GM23338 (cell line): ENCODE measurements around the gene SMYD3. TPM values are rescaled to one million over a fixed set of nuclear protein-coding genes. Genes with fewer than 3 reads are reported as not detected.

ENCODE experiments used
- ATAC-seq: fragments of 200-7000 bp; cut with Tn5 transposase; 3 replicates; pipeline ENCODE4 v1.9.1; 2020
- DNase-seq: peaks from one replicate; pipeline ENCODE4 v3.0.0-alpha.2; 2015; ENCODE audit warnings: low spot score
- H2AFZ ChIP-seq: fragments of 200-600 bp; sonication (generic); 2 replicates; pipeline ENCODE4 v1.8.0; 2016; ENCODE audit warnings: antibody characterized with exemption, mild to moderate bottlenecking, moderate library complexity
- H3F3A ChIP-seq: fragments of 200-600 bp; sonication (generic); replicated peaks from 2 replicates; pipeline ENCODE4 v1.8.0; 2017; ENCODE audit warnings: antibody characterized with exemption, mixed run types, low read depth
- H3K27ac ChIP-seq: fragments of 200-600 bp; sonication (generic); 2 replicates; pipeline ENCODE4 v1.6.1; 2016; ENCODE audit warnings: low read depth
- H3K27me3 ChIP-seq: fragments of 200-600 bp; sonication (generic); 2 replicates; pipeline ENCODE4 v1.8.0; 2016; ENCODE audit warnings: mild to moderate bottlenecking, mixed run types, moderate library complexity; ENCODE audit not compliant: insufficient read depth
- H3K36me3 ChIP-seq: fragments of 200-600 bp; sonication (generic); 2 replicates; pipeline ENCODE4 v1.8.0; 2016; ENCODE audit warnings: mild to moderate bottlenecking; ENCODE audit not compliant: insufficient read depth
- H3K4me1 ChIP-seq: fragments of 200-600 bp; sonication (generic); 2 replicates; pipeline ENCODE4 v1.8.0; 2016; ENCODE audit warnings: mild to moderate bottlenecking, moderate library complexity; ENCODE audit not compliant: insufficient read depth
- H3K4me2 ChIP-seq: fragments of 200-600 bp; sonication (generic); 2 replicates; pipeline ENCODE4 v1.7.1; 2017; ENCODE audit warnings: mixed run types
- H3K4me3 ChIP-seq: fragments of 200-600 bp; sonication (generic); 2 replicates; pipeline ENCODE4 v1.6.1; 2016; ENCODE audit warnings: mixed run types
- H3K79me2 ChIP-seq: fragments of 200-600 bp; sonication (generic); replicated peaks from 2 replicates; pipeline ENCODE4 v1.8.0; 2017; ENCODE audit warnings: mild to moderate bottlenecking; ENCODE audit not compliant: insufficient read depth
- H3K9me2 ChIP-seq: fragments of 200-600 bp; sonication (generic); 2 replicates; pipeline ENCODE4 v1.8.0; 2017; ENCODE audit not compliant: insufficient read depth
- H4K20me1 ChIP-seq: fragments of 200-600 bp; sonication (generic); replicated peaks from 2 replicates; pipeline ENCODE4 v1.8.0; 2017; ENCODE audit warnings: mild to moderate bottlenecking; ENCODE audit not compliant: insufficient read depth
- H3K27ac Mint-ChIP-seq: 2 replicates; pipeline ENCODE4 v1.8.0; 2020; ENCODE audit warnings: inconsistent platforms, mild to moderate bottlenecking, moderate library complexity, mixed read lengths
- H3K27me3 Mint-ChIP-seq: 3 replicates; pipeline ENCODE4 v1.8.0; 2022; ENCODE audit warnings: low read depth, mild to moderate bottlenecking, moderate library complexity, mixed read lengths, inconsistent platforms; ENCODE audit not compliant: insufficient read depth, poor library complexity
- H3K36me3 Mint-ChIP-seq: 3 replicates; pipeline ENCODE4 v1.8.0; 2021; ENCODE audit warnings: low read depth, mild to moderate bottlenecking, inconsistent platforms, moderate library complexity, mixed read lengths
- H3K4me1 Mint-ChIP-seq: 3 replicates; pipeline ENCODE4 v1.8.0; 2020; ENCODE audit warnings: mild to moderate bottlenecking, inconsistent platforms, mixed read lengths
- H3K4me3 Mint-ChIP-seq: 3 replicates; pipeline ENCODE4 v1.8.0; 2021; ENCODE audit warnings: moderate library complexity, mild to moderate bottlenecking, inconsistent platforms, mixed read lengths
- H3K9me3 Mint-ChIP-seq: 3 replicates; pipeline ENCODE4 v1.8.0; 2020; ENCODE audit warnings: moderate library complexity, mild to moderate bottlenecking, inconsistent platforms, mixed read lengths
- CTCF ChIP-seq, 2 experiments: fragments of 200-600 bp in 1 of 2; sonication (generic) in 1 of 2; conservative IDR thresholded peaks; 2 replicates each; pipeline versions ENCODE4 v1.5.1 to v1.6.1; 2016 to 2017; ENCODE audit warnings: antibody characterized with exemption in 2 of 2, low read depth in 2 of 2, mild to moderate bottlenecking in 2 of 2, moderate library complexity in 1 of 2
- ETS1 ChIP-seq: IDR thresholded peaks from 2 replicates; pipeline ENCODE4 v1.6.1; 2016; ENCODE audit warnings: antibody characterized with exemption
- JUNB ChIP-seq: IDR thresholded peaks from one replicate; pipeline ENCODE4 v1.6.1; 2016; ENCODE audit warnings: antibody characterized with exemption; ENCODE audit not compliant: unreplicated experiment
- POLR2AphosphoS5 ChIP-seq: IDR thresholded peaks from 2 replicates; pipeline ENCODE4 v1.6.1; 2016; ENCODE audit warnings: antibody characterized with exemption, low read depth
- REST ChIP-seq: IDR thresholded peaks from one replicate; pipeline ENCODE4 v1.6.1; 2018; ENCODE audit warnings: antibody characterized with exemption; ENCODE audit not compliant: unreplicated experiment
- ZNF331 ChIP-seq: fragments of 250-450 bp; sonication (Bioruptor Pico); IDR thresholded peaks from 2 replicates; pipeline ENCODE4 v1.5.0; 2020; ENCODE audit warnings: low read depth, mild to moderate bottlenecking, moderate library complexity
- ZNF462 ChIP-seq: fragments of 250-450 bp; sonication (Bioruptor Pico); IDR thresholded peaks from 2 replicates; pipeline ENCODE4 v1.5.0; 2020; ENCODE audit warnings: mild to moderate bottlenecking, moderate library complexity
- polyA plus RNA-seq: library from polyadenylated mRNA; unstranded; fragments of >200 nt; fragmentation: Nextera tagmentation; extraction: Ambion mirVana; gene quantifications from 2 replicates; pipeline ENCODE4 v1.2.1, GENCODE V29; 2016
- total RNA-seq: library from RNA; depleted of rRNA; stranded (reverse); fragments of >200 nt; shearing (Covaris generic); gene quantifications from 2 replicates; pipeline ENCODE4 v1.2.3, GENCODE V29; 2014

The SMYD3 gene
- total and polyA plus RNA-seq, 2 experiments from 2014 or later, result 31.8 to 34.4 TPM

- TF ChIP-seq ZNF462 (CRISPR knock-in tag), result no peak
- no peak for TF ChIP-seq ZNF331
- no peak for TF ChIP-seq JUNB
- no peak for TF ChIP-seq CTCF (conservative IDR thresholded peaks at IDR 0.05; ENCODE audit: low read depth in 2 of 2)
These were observed 200.6 kb downstream of the SMYD3 start (continued) for GRCh38 chr1:246306415-246307037.

GRCh38 chr1:246304484-246305259, 202.4 kb downstream of the SMYD3 start:
- no peaks in the 10 kb centered on the region for H3K79me2 ChIP-seq
- no peak overlapping the region for H3K4me2 ChIP-seq
- no peaks in the 10 kb centered on the region for H3K27me3 Mint-ChIP-seq
- 0 out of 2 replicates have a peak overlapping the region, but pooled peaks have one; percentile 65 for H3K27ac Mint-ChIP-seq
- H3K9me2 ChIP-seq, result no peaks in the 10 kb centered on the region
- peaks cover 5% of the 10 kb centered on the region; the same call in 1 of the 2 replicates for H3K4me1 ChIP-seq
- no peak overlapping the region for H3K27ac ChIP-seq
- no peak overlapping the region for H3K4me3 Mint-ChIP-seq
- no peak overlapping the region for H3K4me3 ChIP-seq
- no peaks in the 10 kb centered on the region for H3K9me3 Mint-ChIP-seq
- no peaks in the 10 kb centered on the region for H3K27me3 ChIP-seq
- DNase-seq, result no peak
- H2AFZ ChIP-seq, result no peak overlapping the region
- H4K20me1 ChIP-seq, result no peaks in the 10 kb centered on the region
- H3F3A ChIP-seq, result no peaks in the 10 kb centered on the region
- no peak for ATAC-seq
- peaks cover 13% of the 10 kb centered on the region; the same call in 2 of the 3 replicates for H3K4me1 Mint-ChIP-seq
- no peaks in the 10 kb centered on the region for H3K36me3 Mint-ChIP-seq
- H3K36me3 ChIP-seq, result no peaks in the 10 kb centered on the region
- no peak for TF ChIP-seq REST
- TF ChIP-seq POLR2AphosphoS5, result no peak
- no peak for TF ChIP-seq CTCF (conservative IDR thresholded peaks at IDR 0.05; ENCODE audit: low read depth in 2 of 2)
- no peak for TF ChIP-seq ETS1
- no peak for TF ChIP-seq JUNB
